ENCODE data around the gene PTPRD. TPM values are rescaled to one million over a fixed set of nuclear protein-coding genes. Genes with fewer than 3 reads are reported as not detected.

PTPRD gene
- total RNA-seq, 4 donors from 2014 or later, result 85.8 to 169 (median 135) TPM

GRCh38 chr9:8382777-8383527 lies 2229.8 kb downstream of the PTPRD start:
- DNase-seq, result no peak
- no peaks in the 10 kb centered on the region for H3K36me3 ChIP-seq
- no peak overlapping the region for H3K27ac ChIP-seq
- no peaks in the 10 kb centered on the region for H3K9me3 ChIP-seq
- no peak for TF ChIP-seq POLR2A (IDR thresholded peaks at IDR 0.05)
- TF ChIP-seq, protein P1, sequence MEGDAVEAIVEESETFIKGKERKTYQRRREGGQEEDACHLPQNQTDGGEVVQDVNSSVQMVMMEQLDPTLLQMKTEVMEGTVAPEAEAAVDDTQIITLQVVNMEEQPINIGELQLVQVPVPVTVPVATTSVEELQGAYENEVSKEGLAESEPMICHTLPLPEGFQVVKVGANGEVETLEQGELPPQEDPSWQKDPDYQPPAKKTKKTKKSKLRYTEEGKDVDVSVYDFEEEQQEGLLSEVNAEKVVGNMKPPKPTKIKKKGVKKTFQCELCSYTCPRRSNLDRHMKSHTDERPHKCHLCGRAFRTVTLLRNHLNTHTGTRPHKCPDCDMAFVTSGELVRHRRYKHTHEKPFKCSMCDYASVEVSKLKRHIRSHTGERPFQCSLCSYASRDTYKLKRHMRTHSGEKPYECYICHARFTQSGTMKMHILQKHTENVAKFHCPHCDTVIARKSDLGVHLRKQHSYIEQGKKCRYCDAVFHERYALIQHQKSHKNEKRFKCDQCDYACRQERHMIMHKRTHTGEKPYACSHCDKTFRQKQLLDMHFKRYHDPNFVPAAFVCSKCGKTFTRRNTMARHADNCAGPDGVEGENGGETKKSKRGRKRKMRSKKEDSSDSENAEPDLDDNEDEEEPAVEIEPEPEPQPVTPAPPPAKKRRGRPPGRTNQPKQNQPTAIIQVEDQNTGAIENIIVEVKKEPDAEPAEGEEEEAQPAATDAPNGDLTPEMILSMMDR (IDR thresholded peaks at IDR 0.05), result no peak
- no peaks in the 10 kb centered on the region for H3K27me3 ChIP-seq
- no peaks in the 10 kb centered on the region for H3K4me1 ChIP-seq
- no peak overlapping the region for H3K4me3 ChIP-seq

GRCh38 chr9:8382266-8382665 lies 2230.5 kb downstream of the PTPRD start:
- H3K9me3 ChIP-seq, result no peaks in the 10 kb centered on the region
- H3K27me3 ChIP-seq, result no peaks in the 10 kb centered on the region
- no peak overlapping the region for H3K4me3 ChIP-seq
- H3K27ac ChIP-seq, result no peak overlapping the region
- H3K36me3 ChIP-seq, result no peaks in the 10 kb centered on the region
- no peak for DNase-seq
- no peaks in the 10 kb centered on the region for H3K4me1 ChIP-seq
- no peak for TF ChIP-seq POLR2A (IDR thresholded peaks at IDR 0.05)
- TF ChIP-seq, protein P1 (IDR thresholded peaks at IDR 0.05), result no peak

DNA sequence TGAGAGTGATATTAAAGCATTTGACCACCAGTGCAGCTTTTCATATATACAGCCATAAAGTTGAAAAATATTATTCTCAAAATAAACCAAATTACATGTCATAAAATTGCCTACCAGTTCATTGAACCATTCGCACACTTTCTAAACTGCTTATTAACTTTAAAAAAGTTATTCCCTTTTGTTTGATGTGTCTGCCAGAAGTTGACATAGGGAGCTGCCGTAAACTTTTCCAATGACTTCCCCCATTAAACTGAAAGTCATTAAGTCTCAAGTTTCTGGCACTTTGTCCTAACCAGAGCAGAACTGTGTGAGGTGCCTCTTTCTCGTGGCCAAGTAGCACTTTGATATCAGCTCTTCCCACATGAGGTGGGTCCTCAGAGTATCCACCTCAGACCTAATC lies 2231.2 kb downstream of the PTPRD start:
- no peak for TF ChIP-seq POLR2A (IDR thresholded peaks at IDR 0.05)
- TF ChIP-seq, protein P1 (IDR thresholded peaks at IDR 0.05), result no peak
- Histone ChIP-seq H3K27me3 (no peaks in the 10 kb centered on the region), H3K36me3 (no peaks in the 10 kb centered on the region), H3K27ac (no peak overlapping the region), H3K4me3 (no peak overlapping the region), H3K9me3 (no peaks in the 10 kb centered on the region), H3K4me1 (no peaks in the 10 kb centered on the region)
- DNase-seq, result no peak

DNA sequence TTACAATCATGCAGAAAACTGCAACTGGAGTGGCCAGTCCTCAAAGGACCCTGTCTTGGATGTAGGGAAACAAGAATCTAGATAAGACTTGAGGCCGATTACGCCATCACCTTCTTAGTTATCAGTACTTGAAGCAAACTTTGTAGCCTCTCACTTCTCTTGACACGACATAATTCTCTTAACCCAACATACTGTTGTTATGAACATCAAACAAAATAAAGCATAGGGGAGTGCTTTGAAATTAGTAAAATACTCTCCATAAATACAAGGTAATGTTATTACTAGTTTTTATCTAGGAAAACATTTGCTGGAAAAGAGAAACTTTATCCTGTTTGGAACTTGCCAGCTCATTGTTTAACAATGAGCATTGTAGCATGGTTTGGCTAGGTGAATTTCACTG lies 2238.3 kb downstream of the PTPRD start:
- DNase-seq, result no peak
- Histone ChIP-seq H3K9me3 (no peaks in the 10 kb centered on the region), H3K4me3 (no peak overlapping the region), H3K36me3 (no peaks in the 10 kb centered on the region), H3K27ac (no peak overlapping the region), H3K4me1 (no peaks in the 10 kb centered on the region), H3K27me3 (no peaks in the 10 kb centered on the region)
- no peak for TF ChIP-seq POLR2A (IDR thresholded peaks at IDR 0.05)
- TF ChIP-seq, protein P1 (IDR thresholded peaks at IDR 0.05), result no peak

- no peaks in the 10 kb centered on the region for H3K4me1 ChIP-seq
- H3K9me3 ChIP-seq, result no peaks in the 10 kb centered on the region
- H3K27ac ChIP-seq, result no peak overlapping the region
- H3K4me3 ChIP-seq, result no peak overlapping the region
- no peak for DNase-seq
- no peaks in the 10 kb centered on the region for H3K36me3 ChIP-seq
- no peak for TF ChIP-seq POLR2A (IDR thresholded peaks at IDR 0.05)
- TF ChIP-seq, protein P1 (IDR thresholded peaks at IDR 0.05), result no peak
- no peaks in the 10 kb centered on the region for H3K27me3 ChIP-seq
Observed at GRCh38 chr9:8371686-8372085, 2241.1 kb downstream of the PTPRD start.

All from Peyer's patch (tissue), 4 donors.